Urothelium cell line (cell line): Measurements from ENCODE around the gene RIIAD1.
A peak's percentile ranks its signal among the peaks of the same experiment; 100 is the strongest.

ENCODE experiments used
- DNase-seq: peaks from one replicate; pipeline ENCODE4 v3.0.0; 2011; ENCODE audit warnings: low spot score, mixed read lengths
- FAIRE-seq: peaks from 2 replicates; lab custom pipeline; 2011; peaks lifted over from hg19 to GRCh38; lab: Jason Lieb, UNC

RIIAD1 gene

DNA sequence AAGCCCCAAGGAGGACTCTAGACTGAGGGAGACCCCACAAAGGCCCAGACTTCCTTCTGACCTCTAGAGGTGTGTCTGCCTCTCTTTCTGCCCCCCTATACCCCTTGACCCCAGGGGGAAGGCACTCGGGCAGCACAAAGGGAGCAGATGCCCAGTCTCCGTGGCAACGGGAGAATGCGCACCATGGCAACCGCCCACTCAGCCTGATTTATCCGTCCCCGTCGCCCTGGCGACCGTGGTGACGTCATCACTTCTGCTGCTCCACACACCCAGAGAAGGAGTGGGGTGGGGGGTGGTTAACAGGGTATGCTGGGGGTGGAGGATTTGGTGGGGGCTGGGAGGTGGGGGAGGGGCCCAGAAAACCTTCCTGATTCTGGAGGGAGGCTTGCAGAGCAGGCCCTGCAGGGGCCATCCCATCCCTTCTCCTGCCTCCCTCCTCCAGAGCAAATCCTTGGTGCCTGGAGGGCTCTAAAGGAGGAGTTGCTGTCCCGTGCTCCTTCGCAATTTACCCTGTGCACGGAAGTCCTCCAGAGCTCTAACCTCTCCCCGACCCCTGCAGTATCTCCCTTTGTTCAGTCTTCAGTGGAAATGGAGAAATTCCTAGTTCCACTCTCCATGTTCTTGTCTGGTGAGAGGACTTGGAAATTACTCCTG, 11.0 kb upstream of the RIIAD1 start:
- FAIRE-seq, result peak; percentile 53
- peak; percentile 38 for DNase-seq

DNA sequence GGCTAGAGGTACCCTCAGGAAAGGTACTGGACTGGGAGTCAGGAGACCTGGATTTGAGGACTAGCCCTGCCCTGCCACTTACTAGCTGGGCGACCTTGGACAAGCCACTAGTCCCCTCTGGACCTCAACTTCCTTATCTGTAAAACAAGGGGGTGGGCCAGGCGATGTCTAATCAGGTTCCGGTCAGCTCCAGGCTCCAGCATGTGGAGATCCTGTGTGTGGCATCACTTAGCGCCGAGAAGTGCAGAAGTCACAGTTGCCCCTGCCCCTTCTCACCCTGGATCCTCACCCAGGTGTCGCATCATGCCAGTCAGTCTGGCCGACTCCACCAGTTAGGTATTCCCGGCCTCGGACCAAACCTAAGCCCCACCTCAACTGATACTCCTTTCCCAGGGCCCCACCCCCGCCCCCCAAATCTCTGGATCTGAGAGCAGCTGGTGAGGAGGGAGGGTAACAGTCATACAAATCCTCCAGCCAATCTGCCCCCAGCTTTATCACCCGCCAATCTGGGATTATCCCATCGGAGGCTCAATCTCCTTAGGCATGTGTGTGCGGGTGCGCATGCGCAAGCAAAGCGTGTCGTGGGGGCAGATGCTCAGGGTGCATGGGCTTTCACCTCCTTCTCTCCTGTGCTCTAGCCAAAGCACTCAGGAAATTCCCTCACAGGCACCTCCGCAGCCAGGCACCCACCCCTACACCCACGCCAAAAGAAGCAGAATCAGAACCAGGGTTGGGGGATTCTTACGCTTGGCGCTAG, 10.1 kb upstream of the RIIAD1 start:
- FAIRE-seq, result no peak

DNA sequence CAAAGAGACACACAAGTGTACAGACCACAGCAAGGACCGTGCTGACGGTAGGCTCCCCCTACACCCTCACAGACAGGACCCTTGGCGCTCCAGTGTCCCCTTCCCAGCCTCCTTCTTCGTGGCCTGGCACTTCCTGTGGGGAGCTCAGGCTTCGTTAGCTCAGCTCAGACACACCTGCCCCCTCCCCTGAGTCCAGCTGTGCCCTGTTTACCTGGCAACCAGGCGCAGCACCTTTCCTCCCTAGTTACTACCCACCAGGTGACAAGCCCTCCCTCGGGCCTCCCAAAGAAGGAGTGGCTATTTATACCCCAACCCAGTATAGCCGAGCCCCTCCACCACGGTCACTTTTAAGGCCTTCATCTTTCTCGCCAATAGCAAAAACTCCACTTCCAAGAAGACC, 9.4 kb upstream of the RIIAD1 start:
- no peak for FAIRE-seq
- DNase-seq, result no peak

More for the DNA sequence above, 10.1 kb upstream of the RIIAD1 start:
- no peak for DNase-seq

DNA sequence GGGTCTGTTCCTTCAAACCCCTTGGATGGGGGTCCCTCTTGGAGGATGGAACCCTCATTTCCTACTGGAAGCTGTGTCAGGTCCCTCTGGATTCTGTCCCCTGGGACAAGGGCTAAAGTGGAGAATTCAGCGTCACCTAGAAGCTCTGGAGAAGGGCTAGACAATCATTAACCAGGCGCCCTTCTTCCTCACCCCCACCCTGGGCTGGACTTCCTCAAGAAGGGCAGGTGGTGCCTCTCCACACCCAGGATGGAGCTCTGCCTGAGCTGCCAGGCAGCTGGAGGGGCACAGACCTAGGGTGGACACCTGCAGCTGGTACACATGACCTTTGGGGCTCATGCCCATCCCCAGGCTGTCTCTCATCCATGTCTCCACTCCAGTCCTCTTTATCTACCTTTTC, 8.3 kb upstream of the RIIAD1 start:
- DNase-seq, result no peak
- no peak for FAIRE-seq

DNA sequence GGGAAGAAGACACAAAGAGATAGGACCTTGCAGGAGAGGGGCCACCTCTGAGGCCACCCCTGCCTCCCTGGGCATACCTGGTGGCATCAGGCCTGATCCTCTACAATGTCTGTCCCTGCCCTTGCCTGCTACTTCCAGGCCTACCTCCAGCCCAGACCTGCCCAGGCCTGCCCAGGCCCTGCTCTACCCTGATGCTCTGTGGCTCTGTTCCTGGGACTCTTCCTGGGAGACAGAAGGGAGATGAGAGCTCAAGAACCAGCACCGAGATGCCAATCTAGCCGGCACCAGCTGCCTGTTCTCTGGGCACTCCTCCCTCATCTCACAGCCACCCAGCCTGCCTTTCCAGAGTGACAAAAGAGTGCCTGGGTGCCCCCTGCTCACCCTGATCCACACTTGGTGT, 7.4 kb upstream of the RIIAD1 start:
- DNase-seq (no peak), FAIRE-seq (no peak)

DNA sequence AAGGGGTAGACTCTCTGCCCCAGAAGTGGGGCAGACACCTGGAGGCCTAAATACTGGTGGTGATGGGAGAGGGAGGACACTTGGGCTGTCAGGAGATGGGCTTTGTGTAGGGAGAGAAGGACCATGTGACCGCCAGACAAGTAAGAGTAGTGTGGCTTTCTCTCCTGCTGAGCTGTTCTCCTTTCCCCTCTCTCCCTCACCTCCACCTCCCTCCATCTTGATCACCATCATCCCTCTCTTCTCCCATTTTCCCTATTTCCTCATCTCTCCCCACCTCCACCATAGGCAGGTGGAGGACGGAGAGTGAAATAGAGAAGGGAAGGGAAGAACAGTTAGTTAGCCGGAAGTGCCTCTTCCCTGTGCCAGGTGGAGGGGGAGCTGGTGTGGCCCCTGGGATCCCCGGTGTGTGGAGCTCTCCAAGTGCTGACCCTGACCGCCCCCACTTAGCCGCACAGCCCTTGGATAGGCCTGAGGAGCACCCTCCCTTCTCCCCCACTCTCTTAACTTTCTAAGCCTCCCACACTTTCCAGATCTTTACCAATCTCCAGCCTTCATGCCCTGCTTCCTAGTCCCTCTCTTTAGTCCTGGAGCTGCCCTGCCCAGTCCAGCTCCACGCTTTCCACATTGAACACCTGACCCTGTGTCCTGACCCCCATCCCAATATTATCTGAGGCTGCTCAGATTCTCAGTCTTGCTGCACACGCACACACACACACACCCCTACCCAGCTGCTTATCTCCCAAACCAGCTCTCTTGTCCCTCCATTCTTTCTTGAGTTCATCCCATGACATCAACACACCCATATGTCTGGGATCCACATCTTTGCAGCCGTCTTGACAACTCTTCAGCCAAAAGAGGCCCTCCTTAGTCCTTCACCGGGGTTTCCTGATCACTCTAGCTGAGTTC, 6.2 kb upstream of the RIIAD1 start:
- FAIRE-seq, result no peak

DNA sequence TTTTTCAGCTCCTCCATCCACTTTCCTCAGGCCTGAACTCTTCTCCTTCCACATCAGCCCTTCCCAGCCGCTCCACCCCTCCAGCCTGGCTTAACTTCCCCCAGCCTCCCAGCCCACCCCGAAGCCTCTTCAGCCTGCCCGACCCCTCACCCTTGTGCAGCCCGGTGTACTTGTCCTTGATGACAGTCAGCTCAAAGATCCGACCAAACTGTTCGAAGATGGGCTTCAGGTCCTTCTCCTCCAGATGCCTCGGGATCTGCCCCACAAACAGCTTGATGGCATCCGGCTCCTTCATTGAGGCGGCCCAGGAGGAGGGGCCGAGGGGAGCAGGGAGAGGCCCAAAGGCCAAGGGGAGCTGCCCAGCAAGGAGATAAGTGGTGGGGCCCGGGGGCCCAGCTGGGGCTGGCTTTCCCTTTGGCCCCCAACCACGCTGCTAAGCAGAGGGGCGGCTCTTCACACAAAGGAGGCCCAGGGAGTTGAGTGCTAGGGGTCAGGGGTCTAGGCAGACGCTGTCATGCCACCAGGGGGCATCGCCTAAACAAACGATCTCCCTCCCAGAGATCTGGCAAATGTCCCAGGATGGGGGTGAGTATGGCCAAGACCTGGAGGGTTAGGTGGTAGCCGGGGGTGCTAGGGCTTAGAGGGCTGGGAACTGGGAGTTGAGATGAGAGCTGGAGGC, 5.5 kb upstream of the RIIAD1 start:
- DNase-seq, result no peak
- no peak for FAIRE-seq

More for the DNA sequence above, 6.2 kb upstream of the RIIAD1 start:
- DNase-seq, result no peak

DNA sequence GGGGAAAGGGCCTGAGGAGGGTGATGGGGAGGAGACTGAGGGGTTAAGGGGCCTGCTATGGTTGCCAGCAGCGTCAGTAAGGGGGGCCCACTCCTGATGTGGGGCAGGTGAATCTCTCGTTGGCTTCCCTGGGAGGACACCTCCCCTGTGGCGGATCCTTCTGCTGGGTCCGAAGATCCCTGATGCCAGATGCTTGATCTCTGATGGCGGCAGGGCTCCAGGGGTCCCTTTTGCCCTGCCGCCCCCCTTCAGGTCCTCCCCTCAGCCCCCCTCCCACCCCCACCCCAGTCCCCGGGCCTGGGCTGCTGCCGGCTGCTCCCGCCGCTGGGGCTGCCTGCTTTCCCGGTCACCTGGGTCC, 4.9 kb upstream of the RIIAD1 start:
- FAIRE-seq (no peak), DNase-seq (no peak)

DNA sequence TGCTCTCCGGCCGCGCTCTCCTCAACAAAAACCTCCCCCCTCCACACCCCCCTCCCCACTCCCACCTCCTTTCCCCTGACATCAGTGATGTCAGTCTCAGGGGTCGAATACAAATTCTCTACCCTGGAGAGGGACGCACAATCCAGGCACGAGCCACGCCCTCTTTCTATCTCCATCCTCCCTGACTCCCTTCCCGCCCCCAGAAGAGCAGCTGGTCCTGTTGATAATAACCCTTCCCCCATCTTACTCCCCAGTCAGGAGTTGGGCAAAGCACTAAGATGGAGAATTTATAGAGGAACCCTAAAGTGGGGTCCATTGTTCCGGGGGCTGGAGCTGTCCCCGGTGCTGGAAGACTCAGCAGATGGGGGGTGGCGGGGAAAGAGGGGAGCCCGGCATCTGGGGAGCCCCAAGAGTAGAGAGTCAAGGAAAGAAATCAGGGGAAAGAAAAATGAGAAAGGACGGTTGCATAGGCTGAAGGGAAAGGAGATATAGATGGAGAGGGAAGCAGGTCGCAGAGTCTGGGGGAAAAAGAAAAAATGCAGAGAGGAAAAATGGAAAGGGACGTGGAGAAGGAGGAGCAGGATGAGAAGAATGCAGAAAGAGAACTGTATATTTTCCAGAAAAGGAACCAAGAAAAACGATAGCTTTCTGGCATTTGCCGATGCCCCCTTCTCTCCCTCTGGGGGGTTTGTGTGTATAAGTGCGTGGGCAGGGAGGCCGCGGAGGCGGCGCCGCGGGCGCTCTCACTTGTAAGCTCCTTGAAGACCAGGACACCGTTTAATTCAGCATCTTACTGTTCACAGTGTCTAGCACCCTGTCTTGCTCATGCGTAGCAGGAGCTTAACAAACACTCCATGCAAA, 4.3 kb upstream of the RIIAD1 start, which contains the start of gene CELF3:
Gene CELF3, minus strand, starts transcription at position 33 of the 861 bp plus-strand sequence. CDS start 783 bp downstream, outside the sequence.
- FAIRE-seq, result no peak
- DNase-seq, result peak; percentile 64

DNA sequence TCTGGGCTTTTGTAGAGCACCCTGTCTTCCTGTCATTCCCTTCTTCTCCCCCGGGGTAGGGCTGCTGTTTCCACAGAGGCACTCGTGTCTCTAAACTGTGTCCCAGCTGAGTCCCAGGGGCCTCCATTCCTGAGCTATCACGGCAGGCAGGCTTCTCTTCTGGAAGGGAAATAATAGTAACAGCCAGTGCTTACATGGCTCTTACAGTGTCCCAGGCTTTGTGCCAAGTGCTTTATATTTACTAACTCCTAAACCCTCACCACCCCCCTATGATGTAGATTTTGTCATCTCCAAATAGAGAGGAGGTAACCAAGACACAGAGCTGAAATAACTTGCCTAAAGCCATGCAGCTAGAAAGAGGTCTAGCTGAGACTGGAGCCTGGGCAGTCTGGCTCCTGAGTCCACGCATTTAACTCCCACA, 3.3 kb upstream of the RIIAD1 start:
- FAIRE-seq (no peak), DNase-seq (no peak)

DNA sequence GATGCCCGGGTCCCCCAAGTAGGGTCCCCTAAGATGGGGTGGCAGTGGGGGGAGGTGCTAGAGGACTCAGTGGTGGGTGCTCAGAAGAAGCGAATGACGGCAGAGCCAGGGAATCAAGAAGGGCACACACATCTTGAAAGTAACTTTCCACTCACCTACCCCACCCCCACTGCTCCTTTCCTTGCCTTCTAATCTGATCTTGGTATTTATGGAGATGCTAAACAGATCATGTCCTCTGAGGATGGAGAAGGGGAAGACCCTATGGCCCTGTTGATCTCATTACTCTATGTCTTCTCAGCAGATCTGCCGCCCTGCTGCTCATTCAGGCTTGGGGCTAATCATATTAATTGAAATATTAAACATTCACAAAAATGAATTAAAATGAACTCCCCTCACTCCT, 2.7 kb upstream of the RIIAD1 start:
- DNase-seq (no peak), FAIRE-seq (no peak)

DNA sequence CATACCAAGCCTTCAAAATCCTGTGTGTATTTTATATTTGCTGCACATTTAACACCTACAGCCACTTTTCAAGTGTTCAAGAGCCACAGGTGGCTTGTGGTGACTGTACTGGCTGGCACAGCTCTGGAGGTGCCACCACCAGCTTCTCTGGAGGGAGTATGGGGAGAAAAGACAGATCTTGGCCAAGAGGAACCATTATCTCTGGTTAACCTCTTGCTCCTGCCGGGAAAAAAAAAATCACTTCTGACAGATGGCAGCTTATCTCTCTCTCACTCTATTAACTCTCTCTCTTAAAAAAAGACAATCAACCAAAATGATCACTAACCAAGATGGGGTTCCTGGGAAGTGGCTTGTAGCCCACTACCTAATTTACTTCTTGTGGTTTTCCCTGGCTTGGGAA, 1.2 kb upstream of the RIIAD1 start:
- no peak for FAIRE-seq
- no peak for DNase-seq

DNA sequence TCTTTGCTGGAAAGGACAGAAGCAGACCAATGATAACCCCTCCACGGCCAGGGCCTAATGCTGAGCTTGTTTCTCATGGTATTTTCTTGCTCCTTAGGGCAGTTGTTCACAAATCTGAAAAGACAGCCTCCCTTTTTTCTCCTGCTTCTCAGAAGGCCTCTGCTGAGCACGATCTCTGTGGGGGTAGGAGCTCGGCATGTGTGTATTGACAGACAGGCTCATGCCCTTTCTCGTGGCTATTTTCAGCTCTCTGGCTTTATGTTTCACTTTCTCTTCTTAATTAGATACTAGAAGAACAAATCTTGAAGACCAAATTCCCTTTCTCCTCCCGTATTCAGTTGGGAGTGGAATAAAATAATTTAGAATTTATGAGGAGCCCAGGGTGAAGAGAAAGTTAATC, 768 bp upstream of the RIIAD1 start:
- FAIRE-seq (no peak), DNase-seq (no peak)

DNA sequence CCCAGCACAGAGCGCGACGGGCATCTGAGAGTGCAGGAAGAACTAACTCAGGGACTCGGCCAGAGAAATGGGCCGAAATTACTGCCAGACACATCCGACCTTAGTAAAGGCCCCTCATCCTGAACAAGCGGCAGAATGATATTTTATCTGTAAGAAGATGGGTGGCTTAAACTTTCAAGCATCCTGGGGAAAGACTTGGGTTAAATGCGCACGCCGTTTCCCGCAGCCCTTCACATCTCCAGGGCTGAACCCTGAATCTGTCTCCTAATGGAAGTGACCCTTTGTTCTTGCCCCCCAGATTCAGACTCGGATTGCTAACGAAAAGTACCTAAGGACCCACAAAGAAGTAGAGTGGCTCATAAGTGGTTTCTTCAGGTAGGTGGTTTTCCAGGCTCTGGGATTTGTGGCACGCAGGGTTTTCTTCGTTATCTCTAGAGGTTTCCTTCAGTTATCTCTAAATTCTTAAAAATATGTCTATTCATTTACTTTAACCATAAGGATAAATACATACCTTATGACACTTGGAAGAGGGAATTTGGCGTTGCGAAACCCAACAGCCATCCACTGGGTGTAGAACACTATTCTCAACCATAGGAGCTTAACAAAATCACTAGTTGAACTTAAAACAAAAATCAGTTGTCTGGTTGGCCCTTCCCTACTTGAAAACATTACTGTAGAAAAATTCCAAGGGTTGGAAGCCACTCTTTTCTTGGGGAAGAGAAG, 627 bp downstream of the RIIAD1 start:
- DNase-seq (no peak), FAIRE-seq (no peak)

DNA sequence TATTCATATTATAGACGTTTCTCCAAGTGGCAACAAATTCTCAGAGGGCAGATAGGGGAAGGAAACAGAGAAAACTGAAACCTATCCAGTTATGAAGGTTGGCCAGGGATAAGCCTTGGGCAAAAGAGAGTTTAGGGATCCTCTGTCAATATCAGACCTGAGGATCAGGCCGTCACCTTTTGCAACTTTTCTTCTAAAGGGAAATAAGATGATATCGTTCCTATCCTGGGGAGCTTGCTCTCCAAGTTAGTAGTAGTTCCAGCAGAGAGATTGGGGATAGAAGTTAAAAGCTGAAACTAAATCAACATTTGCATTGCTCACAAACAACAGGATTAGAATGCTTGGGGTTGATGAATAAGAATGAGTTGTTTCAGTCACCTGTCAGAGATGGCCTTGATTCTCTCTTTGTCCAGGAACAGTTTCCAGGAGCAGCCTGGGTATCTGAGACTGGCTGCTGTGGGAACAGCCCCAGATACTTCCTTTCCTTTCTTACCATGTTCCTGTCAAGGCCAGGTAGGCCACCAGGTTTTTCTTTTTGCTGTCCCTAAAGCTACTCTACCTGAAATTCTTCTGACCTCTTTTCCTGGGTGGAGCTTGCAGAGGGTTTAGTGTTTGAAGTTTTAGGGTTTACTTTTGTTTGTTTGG, 2.5 kb downstream of the RIIAD1 start:
- DNase-seq, result no peak
- no peak for FAIRE-seq

DNA sequence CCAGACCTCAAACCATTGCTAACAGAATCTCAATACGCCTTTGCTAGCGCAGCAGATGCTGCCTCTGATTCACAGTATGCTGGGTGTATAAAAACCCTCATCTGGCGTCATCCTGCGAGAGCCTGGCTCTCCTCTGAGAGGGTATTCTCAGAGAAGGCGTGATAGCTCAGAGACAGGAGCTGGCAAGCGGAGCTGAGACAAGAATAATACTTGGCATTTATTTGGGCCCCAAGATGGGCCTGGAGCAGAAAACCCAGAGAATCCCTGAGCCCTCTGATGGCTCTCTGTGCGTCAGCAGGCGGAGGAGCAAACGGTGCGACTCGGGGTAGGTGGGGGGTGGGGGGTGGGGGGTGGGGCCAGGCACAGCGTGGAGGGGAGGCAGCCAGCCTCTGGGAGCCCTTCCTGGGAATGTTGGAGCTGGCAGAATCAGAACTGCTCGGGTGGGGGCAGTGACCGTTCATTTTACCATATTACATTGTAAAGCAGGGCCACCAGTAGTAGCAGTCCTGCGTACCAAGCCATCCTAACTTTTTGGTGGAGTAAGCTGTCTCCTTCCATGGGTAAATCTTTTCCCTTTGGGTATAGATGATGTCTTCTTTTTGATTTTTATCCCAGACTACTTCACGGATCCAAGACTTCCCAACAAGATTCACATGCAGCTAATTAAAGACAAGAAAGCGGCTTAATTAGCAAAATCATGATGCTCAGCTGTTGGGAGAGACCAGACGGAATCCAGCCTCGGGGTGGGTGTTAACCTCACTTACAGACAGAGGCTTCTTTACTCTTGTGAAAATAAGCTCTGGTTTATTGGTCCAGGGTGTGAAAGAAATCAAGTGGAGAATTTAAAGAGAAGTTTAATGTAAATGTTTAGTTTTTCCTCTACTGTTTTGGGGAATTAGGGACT, 7.1 kb downstream of the RIIAD1 start:
- FAIRE-seq (no peak), DNase-seq (no peak)

DNA sequence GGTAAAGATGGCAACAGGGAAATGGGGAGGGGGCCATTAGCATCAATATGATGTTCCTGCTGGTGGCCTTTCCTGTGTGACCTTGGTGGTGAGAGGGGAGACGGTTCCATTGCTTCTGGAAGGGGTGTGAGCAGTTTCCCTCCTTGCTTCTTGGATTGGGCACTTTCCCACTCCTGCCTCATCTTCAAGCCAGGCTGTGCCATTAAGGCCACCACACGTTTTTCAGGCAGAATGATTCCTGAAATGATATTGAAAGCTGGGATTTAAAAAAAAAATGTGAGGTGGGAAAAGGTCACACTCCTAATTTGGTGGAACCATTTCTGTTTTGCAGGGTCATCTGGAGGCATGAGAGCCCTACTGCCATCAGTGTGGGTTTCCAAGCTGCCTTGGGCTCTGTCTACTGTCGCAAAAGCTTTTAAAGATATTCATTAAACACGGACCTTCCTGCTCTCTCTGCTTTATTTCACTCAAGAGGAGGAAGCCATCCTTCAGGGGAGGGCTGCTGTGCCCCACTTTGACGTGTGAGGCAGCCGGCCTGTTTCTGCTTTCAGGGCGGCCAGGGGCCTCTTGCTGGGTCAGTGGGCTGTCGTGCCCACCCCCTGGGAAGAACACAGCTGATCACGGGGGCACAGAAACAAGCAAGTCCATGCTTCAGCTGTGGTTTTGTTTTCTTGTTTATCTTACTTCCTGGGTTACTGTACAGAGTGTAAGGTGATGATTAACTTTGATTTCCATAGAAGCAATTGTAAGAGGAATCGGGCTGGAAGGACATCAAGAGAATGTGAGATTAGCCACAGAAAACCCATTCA, 8.0 kb downstream of the RIIAD1 start:
- FAIRE-seq (peak; percentile 52), DNase-seq (no peak)
